HG02981 (cell line): ENCODE data around the gene TIMM22.
"Not testable (repeated sequence)": the region's sequence is repeated elsewhere in the genome, so short reads cannot be mapped to it uniquely, and the experiment has no call there.

Experiments
- ATAC-seq: cut with Tn5 transposase; IDR thresholded peaks from one replicate; pipeline ENCODE4 v1.9.1; 2021; ENCODE audit warnings: mild to moderate bottlenecking, moderate library complexity; ENCODE audit not compliant: unreplicated experiment

TIMM22 gene

DNA sequence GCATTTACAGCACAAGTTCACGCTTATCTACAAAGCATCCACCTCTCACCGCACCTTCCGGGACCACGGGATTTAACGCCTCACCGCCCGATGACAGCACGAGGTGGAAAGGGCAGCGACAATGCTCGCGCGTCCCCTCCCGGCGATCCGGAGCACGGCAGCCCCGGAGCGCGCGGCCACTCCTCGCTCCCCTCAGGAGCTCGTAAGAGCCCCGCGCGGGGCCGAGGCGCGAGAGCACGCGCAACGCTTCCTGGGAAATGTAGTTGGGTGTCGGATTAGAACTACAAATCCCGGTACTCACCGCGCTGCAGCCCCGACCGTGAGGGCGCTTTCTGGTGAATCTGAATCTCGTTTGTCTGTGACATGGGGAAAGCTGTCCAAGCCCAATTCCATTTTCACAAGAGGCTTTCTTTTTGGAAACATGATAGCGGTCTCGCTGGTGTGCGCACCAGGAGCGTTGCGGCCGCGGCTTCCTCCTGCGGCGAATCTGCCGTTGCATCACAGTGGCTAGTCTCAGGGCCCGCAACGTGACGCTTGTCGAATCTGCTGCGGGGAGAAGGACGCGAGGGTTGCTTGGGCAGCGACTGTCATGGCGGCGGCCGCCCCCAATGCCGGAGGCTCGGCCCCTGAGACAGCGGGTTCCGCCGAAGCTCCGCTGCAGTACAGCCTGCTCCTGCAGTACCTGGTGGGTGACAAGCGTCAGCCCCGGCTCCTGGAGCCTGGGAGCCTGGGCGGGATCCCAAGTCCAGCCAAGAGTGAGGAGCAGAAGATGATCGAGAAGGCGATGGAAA, at the start of gene TIMM22:
Gene TIMM22 (plus strand): TSS at position 576 of the 791 bp plus-strand sequence. CDS start 14 bp downstream, at position 590.
- peak; percentile 86 for ATAC-seq

DNA sequence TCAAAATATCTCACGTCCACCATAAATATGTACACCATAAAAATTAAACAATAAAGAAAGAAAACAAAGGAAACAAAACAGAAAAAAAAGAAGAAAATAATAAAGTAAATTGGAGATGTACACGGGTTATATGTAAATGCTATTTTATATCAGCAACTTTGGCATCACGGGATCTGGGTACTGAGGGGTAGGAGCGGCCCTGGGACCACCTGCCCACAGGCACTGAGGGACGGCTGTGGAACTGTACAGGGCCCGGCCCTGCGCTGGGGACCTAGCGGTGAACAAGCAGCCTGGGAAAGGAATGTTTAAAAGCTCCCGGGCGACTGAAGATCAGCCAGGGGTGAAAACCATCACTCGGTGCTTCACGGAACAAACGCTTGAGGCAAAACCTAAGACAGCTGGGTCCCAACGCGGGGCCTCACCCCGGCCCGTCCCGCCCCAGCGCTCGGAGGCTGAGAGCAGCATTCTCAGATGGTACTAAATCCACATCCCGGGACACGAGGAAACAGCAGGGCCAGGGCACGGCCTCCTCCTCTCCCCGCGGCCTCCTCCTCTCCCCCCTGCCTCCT, 48.6 kb upstream of the TIMM22 start:
- ATAC-seq: no peak

DNA sequence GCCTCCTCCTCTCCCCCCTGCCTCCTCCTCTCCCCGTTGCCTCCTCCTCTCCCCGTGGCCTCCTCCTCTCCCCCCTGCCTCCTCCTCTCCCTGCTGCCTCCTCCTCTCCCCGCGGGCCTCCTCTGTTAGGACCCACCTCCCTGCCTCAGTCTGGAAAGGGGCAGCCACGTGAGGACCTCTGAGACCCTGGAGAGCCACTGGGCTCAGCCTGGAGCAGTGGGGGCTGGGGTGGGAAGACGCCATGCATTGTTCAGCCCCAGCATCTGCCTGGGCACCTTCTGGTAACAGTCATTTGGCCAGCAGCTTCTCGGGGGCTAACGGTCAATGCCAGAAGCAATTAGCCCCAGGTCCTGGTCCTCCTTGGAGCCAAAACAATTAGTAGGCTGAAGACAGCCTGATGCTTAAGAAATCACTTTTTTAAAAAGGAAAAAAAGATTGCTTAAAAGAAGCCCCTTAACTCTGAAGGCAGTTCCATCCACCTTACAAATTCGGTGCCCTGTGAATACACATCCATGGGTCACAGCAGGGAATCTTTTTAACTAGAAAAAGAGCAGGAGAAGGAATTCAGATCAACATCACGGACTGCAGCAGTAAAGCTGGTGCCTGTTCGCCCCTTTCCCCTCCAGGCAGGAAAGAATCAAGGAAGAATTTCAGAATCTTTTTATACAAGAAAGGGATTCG, 47.2 kb upstream of the TIMM22 start:
- ATAC-seq: no peak

DNA sequence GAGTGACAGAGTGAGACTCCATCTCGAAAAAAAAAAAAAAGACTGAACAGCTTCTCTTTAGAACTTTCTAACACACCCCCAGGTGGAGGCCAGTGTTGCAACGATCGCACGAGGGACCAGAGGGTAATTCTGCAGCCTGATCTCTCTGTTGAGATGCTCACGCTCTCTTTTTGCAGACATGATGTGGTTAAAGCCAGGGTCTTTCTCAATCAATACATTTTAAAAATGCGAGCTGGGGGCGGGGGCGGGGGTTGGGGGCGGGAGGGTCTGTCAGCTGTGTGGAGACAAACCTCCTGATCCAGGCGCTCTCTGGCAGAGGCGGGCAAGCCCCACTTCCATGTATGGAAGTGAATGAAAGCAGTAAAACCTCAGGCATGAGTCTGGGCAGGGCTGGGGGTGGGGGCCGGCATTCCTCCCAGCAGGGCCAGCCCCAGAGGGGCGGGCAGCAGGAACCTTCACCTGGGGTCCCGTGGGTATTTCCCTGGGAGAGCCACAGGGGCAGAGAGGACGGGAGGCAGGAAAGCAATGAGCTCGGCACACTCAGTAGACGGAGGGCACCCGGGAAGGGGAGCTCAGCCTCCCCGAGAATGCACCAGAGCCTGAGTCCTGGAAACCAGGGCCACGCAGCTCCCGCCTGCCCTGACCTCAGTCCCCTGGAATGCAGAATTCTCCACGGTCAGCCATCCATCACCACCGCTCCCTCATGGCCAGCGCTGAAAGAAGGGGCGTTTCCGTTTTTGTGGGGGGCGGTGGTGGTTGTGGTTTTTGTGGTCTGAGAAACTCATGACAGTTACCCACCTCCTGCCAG, 45.4 kb upstream of the TIMM22 start:
- ATAC-seq: no peak

DNA sequence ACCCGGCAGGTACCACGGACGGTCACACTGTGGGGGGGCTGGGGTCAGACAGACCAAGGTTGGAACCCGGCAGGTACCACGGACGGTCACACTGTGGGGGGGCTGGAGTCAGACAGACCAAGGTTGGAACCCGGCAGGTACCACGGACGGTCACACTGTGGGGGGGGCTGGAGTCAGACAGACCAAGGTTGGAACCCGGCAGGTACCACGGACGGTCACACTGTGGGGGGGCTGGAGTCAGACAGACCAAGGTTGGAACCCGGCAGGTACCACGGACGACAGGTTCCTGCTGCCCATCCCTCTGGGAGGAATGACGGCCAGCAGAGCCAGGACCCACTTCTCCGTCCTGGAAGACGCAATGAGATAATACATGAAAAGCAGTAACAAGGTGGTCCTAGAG, 44.3 kb upstream of the TIMM22 start:
- ATAC-seq: not testable (repeated sequence)

DNA sequence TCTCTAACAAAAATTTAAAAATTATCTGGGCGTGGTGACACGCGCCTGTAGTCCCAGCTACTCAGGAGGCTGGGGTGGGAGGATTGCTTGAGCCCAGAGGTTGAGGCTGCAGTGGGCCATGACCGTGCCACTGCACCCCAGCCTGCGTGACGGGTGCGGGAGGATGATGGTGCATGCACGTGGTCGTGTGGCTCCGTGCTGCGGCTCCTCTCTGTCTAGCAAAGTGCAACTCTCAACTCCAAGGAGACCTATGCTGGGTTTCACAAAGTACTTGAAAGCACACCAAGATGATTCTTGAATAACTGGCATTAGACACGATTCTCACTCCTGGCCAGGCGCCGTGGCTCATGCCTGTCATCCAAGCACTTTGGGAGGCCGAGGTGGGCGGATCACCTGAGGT, 43.2 kb upstream of the TIMM22 start:
- ATAC-seq: no peak

DNA sequence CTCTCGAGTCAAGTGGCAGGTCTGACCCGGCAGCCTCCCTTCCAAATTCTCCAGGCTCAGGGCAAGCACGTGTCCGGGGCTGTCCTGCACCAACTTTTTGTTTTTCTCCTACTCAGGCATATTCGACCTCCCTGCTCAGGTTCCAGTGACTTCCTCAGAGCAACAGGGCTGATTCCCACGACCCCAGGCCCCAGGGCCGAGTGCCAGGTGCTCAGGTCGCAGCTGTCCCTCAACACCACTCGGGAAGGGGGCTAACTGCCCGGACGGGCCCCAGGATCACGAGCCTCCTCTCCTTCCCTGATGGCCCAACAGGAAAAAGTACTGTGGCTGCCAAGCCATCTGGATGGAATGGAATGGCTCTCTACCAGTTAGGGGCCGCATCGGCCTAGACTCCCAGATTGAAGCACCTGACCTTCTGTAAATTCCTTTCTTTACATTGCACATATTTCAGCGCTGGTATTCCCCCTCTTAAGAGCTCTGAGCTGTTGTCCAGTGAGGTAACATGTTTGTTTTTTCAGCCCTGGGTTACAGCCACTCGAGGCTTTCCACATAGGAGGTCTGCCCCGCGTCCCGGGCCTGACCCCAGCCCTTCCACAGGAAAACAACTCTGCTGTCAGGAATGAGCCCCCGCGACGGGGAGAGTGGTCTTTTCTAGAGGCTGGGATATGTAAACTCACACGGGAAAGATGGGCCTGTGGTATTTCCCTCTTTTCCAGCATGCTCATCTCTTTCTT, 42.3 kb upstream of the TIMM22 start:
- no peak for ATAC-seq

DNA sequence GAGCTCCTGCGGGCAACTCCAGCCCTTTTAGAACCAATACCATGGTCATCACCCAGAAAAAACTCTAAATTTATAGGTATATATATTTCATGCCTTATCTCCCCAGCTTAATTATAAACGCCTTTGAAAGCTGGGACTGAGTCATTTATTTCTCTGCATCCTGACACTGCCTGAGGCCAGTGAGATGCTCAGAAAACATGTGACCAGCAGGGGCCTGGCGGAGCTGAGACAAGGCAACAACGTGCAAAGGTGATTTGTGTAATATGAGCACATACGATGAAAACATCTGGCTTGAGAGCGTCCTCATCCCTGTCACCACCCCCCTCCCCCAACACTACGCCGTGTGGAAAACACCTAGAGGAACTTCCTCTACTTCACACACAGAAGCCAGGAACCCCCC, 40.0 kb upstream of the TIMM22 start:
- ATAC-seq: no peak

DNA sequence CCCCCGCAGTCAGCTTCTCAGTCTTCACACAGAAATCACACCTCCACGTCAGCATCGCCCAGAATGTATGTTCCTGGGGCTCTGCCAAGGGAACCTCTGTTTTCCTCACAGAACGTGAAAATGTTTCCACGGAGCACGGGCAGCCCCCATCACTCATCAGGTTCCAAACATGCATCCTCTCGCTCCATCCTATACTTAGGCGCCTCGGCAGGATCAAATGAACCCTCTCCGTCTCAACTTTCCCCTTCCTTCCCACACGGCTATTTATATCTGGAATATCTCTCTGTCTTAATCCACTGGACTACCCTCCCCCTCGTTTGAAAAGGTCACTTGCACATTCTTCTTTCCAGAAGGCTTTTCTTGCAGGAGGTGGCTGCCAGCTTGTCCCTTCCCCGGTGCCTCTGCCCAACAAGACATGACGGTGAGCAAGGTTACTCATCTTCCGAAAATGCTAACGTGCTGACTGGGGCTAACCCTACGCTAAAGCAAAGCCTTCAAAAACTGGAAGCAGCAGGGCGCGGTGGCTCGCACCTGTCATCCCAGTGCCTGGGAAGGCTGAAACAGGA, 39.0 kb upstream of the TIMM22 start:
- no peak for ATAC-seq

DNA sequence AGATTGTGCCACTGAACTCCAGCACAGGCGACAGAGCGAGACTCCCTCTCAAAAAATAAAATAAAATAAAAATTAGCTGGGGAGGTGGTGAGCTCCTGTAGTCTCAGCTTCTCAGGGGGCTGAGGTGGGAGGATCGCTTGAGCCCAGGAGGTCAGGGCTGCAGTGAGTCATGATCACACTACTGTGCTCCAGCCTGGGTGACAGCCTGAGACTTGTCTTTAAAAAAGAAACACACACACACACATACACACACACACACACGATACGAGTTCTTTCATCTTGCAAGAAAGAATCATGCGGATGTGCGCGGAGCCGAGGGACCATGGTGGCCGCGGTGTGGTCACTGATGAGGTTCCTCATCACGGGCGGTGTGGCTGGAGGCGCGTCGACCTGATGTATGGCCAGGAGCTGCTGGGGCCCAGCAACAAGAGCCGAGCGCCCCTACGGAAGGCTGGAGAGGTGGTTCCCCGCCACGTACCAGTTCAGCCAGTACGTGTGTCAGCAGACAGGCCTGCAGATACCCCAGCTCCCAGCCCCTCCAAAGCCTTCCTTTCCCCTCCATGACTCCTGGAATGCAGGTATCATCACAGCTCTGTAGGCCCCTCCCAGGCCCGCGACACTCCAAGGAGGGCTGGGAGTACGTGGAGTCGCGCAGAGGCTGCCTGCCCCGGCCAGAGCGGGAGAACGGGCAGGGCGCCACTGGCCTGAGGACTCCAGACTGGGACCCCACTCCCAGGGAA, 38.0 kb upstream of the TIMM22 start:
- ATAC-seq: no peak

DNA sequence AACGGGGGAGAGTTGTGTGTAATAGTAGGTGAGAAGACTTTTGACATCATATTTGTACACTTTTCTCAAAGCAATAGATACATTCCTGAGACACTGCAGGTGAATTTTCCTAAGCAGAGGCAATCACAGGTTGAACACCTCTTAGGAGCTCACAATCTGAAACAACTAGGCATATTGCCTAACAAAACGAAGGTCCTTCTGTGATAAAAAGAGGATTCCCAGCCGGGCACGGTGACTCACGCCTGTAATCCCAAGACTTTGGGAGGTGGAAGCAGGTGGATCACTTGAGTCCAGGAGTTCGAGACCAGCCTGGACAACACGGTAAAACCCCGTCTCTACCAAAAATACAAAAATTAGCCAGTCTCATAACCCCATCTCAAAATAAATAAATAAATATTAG, 34.8 kb upstream of the TIMM22 start:
- ATAC-seq: no peak

DNA sequence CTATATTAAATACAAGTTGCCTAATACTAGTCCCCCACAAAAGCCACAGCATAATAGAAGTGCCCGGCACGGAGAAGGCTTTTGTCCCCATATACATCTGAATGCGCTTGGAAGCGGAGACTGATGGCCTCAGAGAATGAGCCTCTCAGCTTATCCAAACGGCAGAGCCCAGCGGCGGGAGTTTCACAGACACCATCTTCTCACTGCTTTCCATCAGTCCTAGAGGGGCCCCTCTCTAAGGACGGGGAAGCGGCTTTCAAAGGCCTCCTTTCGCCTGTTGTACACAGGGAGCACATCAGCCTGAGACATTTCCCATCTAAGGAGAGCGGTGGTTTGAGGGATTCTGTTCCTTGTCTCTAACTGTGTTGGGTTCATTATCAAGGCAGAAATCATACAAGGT, 34.3 kb upstream of the TIMM22 start:
- ATAC-seq: no peak

DNA sequence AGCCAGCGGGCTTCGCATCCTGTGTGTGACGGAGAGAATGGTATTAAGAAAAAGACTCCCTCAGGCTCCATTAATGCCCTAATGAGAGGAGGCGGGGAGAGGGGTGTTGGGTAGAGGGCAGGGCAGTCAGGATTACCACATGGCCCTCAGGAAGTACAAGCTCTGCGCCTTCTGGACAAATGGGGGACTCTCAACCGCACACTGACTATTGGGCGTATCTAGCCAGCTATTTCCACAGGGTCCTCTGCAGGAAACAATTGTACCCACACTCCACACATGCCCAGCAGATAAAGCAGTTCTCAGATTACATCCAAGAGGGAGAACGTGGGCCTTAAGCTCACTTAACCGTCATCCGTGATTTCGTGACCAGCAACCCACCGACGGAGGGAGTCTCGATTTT, 32.1 kb upstream of the TIMM22 start:
- no peak for ATAC-seq

DNA sequence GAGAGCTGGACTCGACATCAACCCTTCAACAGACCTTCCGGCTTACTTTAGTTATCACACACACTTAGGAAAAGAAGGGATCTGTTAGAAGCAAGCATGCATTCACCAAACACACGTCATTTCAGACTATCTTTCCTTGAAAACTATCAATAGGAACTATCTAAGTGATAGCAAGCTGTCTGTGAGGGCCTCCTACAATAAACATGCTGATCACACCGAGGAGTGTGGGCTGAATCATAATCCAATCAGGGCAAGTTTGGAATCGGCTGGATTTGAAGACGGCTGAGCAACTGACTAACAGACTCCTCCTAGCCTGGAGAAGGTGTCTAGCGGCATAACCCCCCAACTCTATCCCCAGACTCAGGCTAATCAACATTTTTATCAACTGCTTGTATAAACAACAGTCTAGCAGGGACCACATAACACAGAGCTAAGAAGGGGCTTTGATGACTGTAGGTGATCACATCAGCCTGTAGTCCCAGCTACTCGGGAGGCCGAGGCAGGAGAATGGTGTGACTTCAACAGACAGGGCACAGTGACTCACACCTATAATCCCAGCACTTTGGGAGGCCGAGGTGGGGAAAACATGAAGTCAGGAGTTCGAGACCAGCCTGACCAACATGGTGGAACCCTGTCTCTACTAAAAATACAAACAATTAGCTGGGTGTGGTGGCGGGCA, 31.5 kb upstream of the TIMM22 start:
- ATAC-seq: no peak

DNA sequence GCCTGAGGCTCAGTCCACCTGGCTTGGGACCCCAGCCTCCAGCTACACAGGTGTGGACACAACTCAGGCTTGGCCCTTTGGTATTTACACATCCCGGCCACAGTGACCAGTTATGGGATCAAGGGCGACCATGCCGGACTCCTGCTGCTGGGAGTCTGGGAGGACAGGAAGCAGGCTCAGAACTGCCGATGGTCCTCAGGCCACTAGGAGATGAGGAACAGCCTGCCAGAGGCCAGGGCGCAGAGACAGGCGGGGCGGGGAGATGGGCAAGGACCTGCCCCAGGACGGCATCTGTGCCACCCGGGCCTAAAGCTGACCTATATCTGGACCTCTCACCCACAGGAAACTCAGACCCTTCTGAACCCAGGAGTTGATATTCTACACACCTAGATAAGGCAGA, 29.8 kb upstream of the TIMM22 start:
- ATAC-seq: no peak

DNA sequence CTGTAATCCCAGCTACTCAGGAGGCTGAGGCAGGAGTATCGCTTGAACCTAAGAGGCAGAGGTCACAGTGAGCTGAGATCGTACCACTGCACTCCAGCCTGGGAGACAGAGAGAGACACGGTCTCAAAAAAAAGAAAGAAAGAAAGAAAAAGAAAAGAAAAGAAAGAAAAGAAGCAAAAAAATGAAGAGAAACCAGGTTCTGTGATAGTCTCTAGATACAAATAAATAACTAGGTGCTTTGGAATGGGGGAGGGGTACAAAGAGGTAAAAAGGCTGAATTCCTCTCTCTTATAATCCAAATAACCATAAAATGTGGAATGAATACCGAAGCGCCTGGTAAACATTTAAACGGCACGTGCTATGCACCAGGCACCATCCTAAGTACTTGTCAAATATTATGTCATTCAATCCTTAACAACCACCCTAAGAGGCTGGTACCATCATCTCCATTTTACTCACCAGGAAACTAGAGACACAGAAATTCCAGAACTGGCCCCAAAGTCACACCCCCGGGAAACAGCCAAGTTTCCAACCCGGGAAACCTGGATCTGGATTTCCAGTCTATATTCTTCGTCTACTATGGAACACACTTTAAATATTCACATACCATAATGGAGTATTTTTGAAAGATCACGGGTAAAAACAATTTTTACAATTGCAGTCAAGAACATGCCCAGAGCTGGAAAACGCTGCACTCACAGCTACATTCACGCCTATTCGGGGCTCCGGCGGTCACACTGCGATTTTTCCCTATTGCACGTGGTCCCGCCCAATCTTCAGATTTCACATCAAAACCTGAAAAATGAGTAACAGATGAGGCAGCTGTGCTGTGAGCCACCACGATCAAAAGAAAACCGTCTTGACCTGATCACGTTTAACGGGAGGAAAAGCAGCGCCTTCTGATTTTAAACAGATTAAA, 27.9 kb upstream of the TIMM22 start:
- no peak for ATAC-seq

DNA sequence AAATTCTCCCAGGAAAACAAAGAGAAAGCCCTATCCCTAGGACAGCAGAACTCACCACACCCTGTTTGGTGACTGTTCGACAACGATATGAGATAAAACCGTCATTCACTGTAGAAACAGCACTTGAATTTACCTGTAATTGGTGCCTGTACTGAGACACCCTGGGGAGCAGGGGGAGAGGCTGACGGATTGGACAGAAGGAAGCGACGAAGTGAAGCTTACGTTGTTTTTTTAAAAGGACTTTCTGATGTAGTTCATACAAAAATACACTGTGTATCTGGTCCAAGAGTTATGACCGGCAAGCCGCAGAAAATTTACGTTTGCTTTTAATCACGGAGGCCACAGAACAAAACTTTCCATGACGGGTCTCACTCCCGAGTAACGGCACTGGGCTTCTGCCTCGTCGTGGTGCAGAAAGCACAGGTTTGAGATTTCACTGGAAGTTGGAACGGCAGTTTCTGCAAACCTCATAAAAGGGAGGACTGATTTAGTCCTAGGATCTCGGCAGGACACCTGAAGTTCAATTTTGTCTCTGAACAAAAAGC, 27.0 kb upstream of the TIMM22 start:
- ATAC-seq: no peak

DNA sequence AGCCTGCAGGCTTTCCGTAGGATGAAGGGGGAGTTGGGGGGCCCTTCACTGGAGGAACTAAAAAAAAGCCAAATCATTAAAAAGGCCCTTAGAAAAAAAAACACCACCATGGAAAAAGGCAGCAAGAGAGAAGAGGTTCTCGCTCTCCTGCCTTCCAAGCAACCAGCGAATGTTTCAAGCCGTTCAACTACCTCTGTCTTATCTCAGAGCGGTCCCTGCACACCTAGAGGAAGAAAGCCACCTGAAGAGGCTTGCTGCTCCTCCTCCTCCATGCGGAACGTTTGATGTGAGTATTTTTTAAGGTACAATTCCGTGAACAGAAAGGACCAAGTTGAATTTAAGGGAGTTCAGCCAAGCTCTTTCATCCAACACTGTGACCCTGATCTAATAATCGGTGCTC, 26.6 kb upstream of the TIMM22 start:
- ATAC-seq: no peak
